GM13976 (cell line): ENCODE data around the gene MTHFSD.

Experiments
- DNase-seq: peaks from one replicate; pipeline ENCODE4 v3.0.0; 2012; ENCODE audit warnings: low spot score
- CTCF ChIP-seq: IDR thresholded peaks from 2 replicates; pipeline ENCODE4 v1.5.1; 2012; ENCODE audit warnings: borderline replicate concordance, mild to moderate bottlenecking; ENCODE audit not compliant: insufficient read depth; ENCODE audit errors: extremely low read depth, missing control alignments, control extremely low read depth
- in situ Hi-C: fragments of 300-500 bp; cut with MboI; formaldehyde crosslinking; loops from one replicate; pipeline ENCODE4 v1.12.0; 2022; ENCODE audit warnings: low sequenced_read_pairs, mixed read lengths, inconsistent platforms; ENCODE audit not compliant: unreplicated experiment

MTHFSD gene

DNA sequence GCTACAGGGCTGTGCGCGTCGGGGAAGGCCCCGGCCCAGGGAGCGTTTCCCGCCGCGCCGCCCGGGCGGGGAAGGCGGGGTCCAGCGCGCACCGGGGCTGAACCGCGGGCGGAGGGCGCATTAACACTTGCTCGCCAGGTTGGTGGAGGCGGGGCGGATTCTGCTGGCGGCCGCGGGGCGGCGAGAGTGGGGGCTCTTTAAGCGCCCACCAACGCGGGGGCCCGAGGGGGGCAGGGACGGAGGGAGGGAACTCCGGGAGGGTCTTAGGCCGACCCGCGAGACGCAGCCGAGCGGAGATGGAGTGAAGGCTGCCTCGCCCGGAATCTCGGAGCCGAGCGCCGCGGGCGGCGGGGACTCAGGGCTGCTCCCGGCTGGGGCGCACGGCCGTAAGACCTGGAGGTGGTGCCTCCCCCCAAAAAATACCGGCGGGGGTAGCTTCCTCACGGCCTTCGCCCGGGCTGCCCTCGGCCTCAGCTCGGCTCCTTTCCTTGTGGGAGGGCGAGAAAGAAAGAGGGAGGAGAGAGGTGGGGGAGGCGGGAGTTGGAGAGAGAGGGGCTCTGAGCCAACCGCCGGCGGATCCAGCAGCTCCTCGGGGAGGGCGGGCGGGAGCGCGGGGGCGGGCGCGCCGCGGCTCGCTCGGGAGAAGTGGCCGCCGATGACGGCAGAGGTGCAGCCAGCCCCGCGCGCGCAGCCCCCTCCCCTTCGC, 45.1 kb downstream of the MTHFSD start:
- TF ChIP-seq CTCF = no peak
- DNase-seq = no peak
- in situ Hi-C loops = loop anchor here (25.0 kb wide), 3 partner anchors 173 to 698 kb away; no protein-coding TSS in a partner anchor

DNA sequence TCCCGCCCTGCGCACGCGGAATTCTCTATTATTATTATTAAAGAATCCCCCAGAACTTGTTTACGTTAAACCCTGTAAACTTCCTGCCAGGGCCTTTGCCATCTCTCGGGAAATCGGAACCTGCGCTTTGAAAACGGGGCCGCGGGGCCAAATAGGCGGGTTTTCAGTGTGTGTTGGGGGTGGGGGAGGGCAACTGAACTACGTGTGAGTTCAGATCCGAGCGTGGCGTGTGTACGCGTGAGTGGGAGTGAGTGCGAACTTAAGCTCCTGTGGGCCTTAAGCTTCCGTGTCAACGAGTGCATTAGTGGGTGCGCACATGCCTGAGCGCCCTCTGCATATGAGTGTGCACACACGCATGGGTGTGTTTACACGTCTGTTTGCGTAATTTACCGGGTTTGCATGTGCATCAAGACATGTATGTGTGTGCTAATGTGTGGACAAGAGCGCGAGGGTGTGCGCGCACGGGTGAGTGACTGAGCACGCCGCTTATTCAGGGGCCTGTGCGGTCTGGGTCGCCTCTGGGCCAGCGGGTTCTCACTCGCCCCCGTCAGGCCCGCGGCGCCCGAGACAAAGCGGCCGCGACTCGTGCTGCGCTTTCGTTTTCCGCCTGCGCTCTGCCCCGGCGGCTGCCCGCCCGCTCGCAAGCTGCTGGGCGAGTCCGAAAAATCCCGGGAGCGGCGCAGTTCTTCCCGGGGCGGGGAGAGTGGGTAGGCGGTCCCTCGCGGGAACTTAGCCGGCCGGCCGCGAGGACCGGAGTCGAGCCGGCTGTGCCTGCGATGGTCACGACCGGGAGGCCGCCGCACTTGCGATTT, 45.9 kb downstream of the MTHFSD start:
- peak; percentile 67 for DNase-seq
- in situ Hi-C loops = loop anchor here (25.0 kb wide), 3 partner anchors 172 to 697 kb away; no protein-coding TSS in a partner anchor
- TF ChIP-seq CTCF = no peak

- no peak for DNase-seq
- TF ChIP-seq CTCF = no peak
- in situ Hi-C loops = loop anchor here (25.0 kb wide), 3 partner anchors 171 to 696 kb away; no protein-coding TSS in a partner anchor
These were observed 46.7 kb downstream of the MTHFSD start for GRCh38 chr16:86508028-86508946.

- in situ Hi-C loops = loop anchor here (25.0 kb wide), 3 partner anchors 170 to 695 kb away; no protein-coding TSS in a partner anchor
- no peak for TF ChIP-seq CTCF
- no peak for DNase-seq
These were observed 47.6 kb downstream of the MTHFSD start for GRCh38 chr16:86507173-86508027.

DNA sequence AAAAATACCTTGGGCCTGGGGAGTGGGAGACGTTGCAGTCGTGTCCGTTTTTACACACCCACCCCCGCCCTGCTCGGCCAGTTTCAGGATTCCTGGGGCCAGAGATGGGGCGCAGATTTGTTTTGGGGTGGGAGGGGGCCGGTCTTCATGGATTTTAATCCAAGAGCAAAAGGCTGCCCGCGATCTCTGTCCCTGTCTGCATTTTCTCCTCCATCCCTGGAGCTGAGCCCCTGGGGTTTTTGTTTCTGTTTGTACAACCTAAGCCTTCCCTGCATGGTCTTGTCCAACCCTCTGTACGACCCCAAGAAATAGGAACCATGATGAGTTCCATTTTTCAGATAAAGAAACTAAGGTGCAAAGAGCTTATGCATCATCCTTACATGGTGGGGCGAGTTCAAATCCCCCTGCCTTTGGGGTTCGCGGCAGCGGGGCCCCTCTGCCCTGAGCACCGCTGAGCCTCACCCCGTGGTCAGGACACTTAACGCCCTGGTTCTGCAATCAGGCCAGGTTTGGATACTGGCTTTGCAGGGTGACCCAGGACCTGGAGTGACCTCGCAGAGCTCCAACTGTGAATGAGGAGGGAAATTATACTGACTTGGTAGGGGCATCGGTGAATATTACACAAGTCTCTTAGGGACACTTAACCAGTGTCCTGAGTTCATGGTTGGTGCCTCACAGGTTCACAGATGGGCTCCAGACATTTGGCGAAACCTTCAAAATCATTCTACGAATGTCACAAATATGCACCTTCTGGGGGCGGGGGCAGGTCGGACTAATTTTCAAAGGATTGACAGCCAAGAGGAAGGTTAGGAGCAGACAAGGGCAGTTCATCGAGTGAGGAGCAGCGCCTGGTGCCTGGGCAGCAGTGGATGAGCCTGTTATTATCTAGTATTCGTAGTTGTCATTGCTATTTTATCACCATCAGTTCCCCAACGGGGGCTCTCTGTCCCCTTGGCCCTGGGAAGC, 48.9 kb downstream of the MTHFSD start:
- no peak for TF ChIP-seq CTCF
- DNase-seq = no peak
- in situ Hi-C loops = loop anchor here (25.0 kb wide), 3 partner anchors 169 to 694 kb away; no protein-coding TSS in a partner anchor
